Measurements from ENCODE around the gene EXOSC7.

- no peak for TF ChIP-seq CTCF (IDR thresholded peaks at IDR 0.05)
- TF ChIP-seq POLR2A (IDR thresholded peaks at IDR 0.05) = no peak
Measured at GRCh38 chr3:44968447-44968858, 7.6 kb upstream of the EXOSC7 start.
